H9 (cell line): Measurements from ENCODE around the gene ENC1. TPM values are rescaled to one million over a fixed set of nuclear protein-coding genes. Genes with fewer than 3 reads are reported as not detected.

ENCODE experiments used
- DNase-seq: peaks from one replicate; pipeline ENCODE4 v3.0.0-alpha.2; 2017
- H2AFZ ChIP-seq: one replicate; pipeline ENCODE4 v1.6.1; 2013; ENCODE audit warnings: mild to moderate bottlenecking, low read length, control low read depth, moderate library complexity
- H2AK5ac ChIP-seq: 2 replicates; pipeline ENCODE4 v1.6.1; 2013; ENCODE audit warnings: low read length, control low read depth, mixed read lengths; ENCODE audit not compliant: insufficient read length
- H2BK120ac ChIP-seq: one replicate; pipeline ENCODE4 v1.6.1; 2013; ENCODE audit warnings: low read depth, mild to moderate bottlenecking, low read length, control low read depth, inconsistent platforms; ENCODE audit not compliant: poor library complexity, severe bottlenecking
- H2BK12ac ChIP-seq: 2 replicates; pipeline ENCODE4 v1.6.1; 2013; ENCODE audit warnings: low read length, control low read depth, mixed read lengths, low read depth; ENCODE audit not compliant: insufficient read length
- H2BK15ac ChIP-seq: 2 replicates; pipeline ENCODE4 v1.6.1; 2013; ENCODE audit warnings: low read depth, low read length, control low read depth
- H2BK20ac ChIP-seq: one replicate; pipeline ENCODE4 v1.6.1; 2013; ENCODE audit warnings: low read depth, mild to moderate bottlenecking, low read length, control low read depth, inconsistent platforms; ENCODE audit not compliant: poor library complexity, severe bottlenecking
- H2BK5ac ChIP-seq: 2 replicates; pipeline ENCODE4 v1.6.1; 2013; ENCODE audit warnings: low read length, control low read depth, mixed read lengths; ENCODE audit not compliant: insufficient read length
- H3K14ac ChIP-seq: 2 replicates; pipeline ENCODE4 v1.6.1; 2013; ENCODE audit warnings: low read length, control low read depth; ENCODE audit not compliant: insufficient read depth
- H3K18ac ChIP-seq: 2 replicates; pipeline ENCODE4 v1.6.1; 2013; ENCODE audit warnings: low read depth, mild to moderate bottlenecking, mixed read lengths, low read length, control low read depth; ENCODE audit not compliant: insufficient read length
- H3K23ac ChIP-seq: 2 replicates; pipeline ENCODE4 v1.6.1; 2013; ENCODE audit warnings: low read length, control low read depth, mixed read lengths, low read depth; ENCODE audit not compliant: insufficient read length
- H3K23me2 ChIP-seq: 2 replicates; pipeline ENCODE4 v1.6.1; 2013; ENCODE audit warnings: low read depth, mild to moderate bottlenecking, mixed read lengths, low read length, control low read depth; ENCODE audit not compliant: insufficient read length, poor library complexity, severe bottlenecking
- H3K27ac ChIP-seq: 2 replicates; pipeline ENCODE4 v1.5.1; 2013; ENCODE audit warnings: low read length, control low read depth, mixed read lengths, low read depth; ENCODE audit not compliant: insufficient read length
- H3K27me3 ChIP-seq: 2 replicates; pipeline ENCODE4 v1.6.1; 2013; ENCODE audit warnings: low read length, control low read depth, inconsistent platforms; ENCODE audit not compliant: insufficient read depth
- H3K4ac ChIP-seq: 2 replicates; pipeline ENCODE4 v1.6.1; 2013; ENCODE audit warnings: low read depth, mild to moderate bottlenecking, control low read depth, inconsistent platforms, low read length, moderate library complexity
- H3K4me1 ChIP-seq: 2 replicates; pipeline ENCODE4 v1.6.1; 2013; ENCODE audit warnings: low read length, control low read depth, inconsistent platforms; ENCODE audit not compliant: insufficient read depth
- H3K4me2 ChIP-seq: 2 replicates; pipeline ENCODE4 v1.6.1; 2013; ENCODE audit warnings: low read length, control low read depth, mixed read lengths; ENCODE audit not compliant: insufficient read length, insufficient read depth
- H3K56ac ChIP-seq: 2 replicates; pipeline ENCODE4 v1.6.1; 2013; ENCODE audit warnings: low read depth, mild to moderate bottlenecking, mixed read lengths, low read length, control low read depth; ENCODE audit not compliant: insufficient read length
- H3K79me1 ChIP-seq: 2 replicates; pipeline ENCODE4 v1.6.1; 2013; ENCODE audit warnings: low read depth, mild to moderate bottlenecking, moderate library complexity, low read length, control low read depth, inconsistent platforms; ENCODE audit not compliant: insufficient read depth, poor library complexity, severe bottlenecking
- H3K79me2 ChIP-seq: 2 replicates; pipeline ENCODE4 v1.6.1; 2013; ENCODE audit warnings: low read length, control low read depth, inconsistent platforms; ENCODE audit not compliant: insufficient read depth
- H3K9ac ChIP-seq: 2 replicates; pipeline ENCODE4 v1.6.1; 2013; ENCODE audit warnings: low read length, control low read depth, mixed read lengths; ENCODE audit not compliant: insufficient read length; ENCODE audit errors: extremely low read depth
- H3K9me3 ChIP-seq: one replicate; pipeline ENCODE4 v1.6.1; 2013; ENCODE audit warnings: low read depth, low read length, inconsistent platforms; ENCODE audit not compliant: control insufficient read depth
- H3T11ph ChIP-seq: one replicate; pipeline ENCODE4 v1.6.1; 2013; ENCODE audit warnings: mild to moderate bottlenecking, low read length, control low read depth, inconsistent platforms
- H4K20me1 ChIP-seq: one replicate; pipeline ENCODE4 v1.6.1; 2013; ENCODE audit not compliant: control insufficient read depth, insufficient read length, insufficient read depth
- H4K5ac ChIP-seq: 2 replicates; pipeline ENCODE4 v1.6.1; 2013; ENCODE audit warnings: low read depth, mild to moderate bottlenecking, mixed read lengths, low read length, control low read depth; ENCODE audit not compliant: insufficient read length
- H4K8ac ChIP-seq: replicated peaks from 2 replicates; pipeline ENCODE4 v1.6.1; 2013; ENCODE audit warnings: low read length, control low read depth, mixed read lengths, low read depth; ENCODE audit not compliant: insufficient read length
- H4K91ac ChIP-seq: 2 replicates; pipeline ENCODE4 v1.6.1; 2013; ENCODE audit warnings: low read depth, mild to moderate bottlenecking, moderate library complexity, mixed read lengths, low read length, control low read depth; ENCODE audit not compliant: insufficient read length
- H3K27ac Mint-ChIP-seq, 3 experiments: 2 replicates in 2 of 3; 3 replicates in 1 of 3; pipeline ENCODE4 v1.8.0; 2020 to 2021; ENCODE audit warnings: mixed read lengths in 3 of 3, mild to moderate bottlenecking in 1 of 3, moderate library complexity in 1 of 3
- H3K27me3 Mint-ChIP-seq: 2 replicates; pipeline ENCODE4 v1.8.0; 2021; ENCODE audit warnings: low read depth, mild to moderate bottlenecking, moderate library complexity, mixed read lengths
- H3K36me3 Mint-ChIP-seq, 3 experiments: 2 replicates in 2 of 3; 3 replicates in 1 of 3; pipeline ENCODE4 v1.8.0; 2020 to 2021; ENCODE audit warnings: low read depth in 3 of 3, mixed read lengths in 3 of 3; ENCODE audit not compliant: insufficient read depth in 1 of 3
- H3K4me1 Mint-ChIP-seq, 2 experiments: 2 replicates each; pipeline ENCODE4 v1.8.0; 2020; ENCODE audit warnings: mixed read lengths in 2 of 2
- H3K4me3 Mint-ChIP-seq, 2 experiments: 2 replicates in 1 of 2; 3 replicates in 1 of 2; pipeline ENCODE4 v1.8.0; 2020 to 2021; ENCODE audit warnings: mild to moderate bottlenecking in 2 of 2, mixed read lengths in 2 of 2, moderate library complexity in 1 of 2
- H3K9me3 Mint-ChIP-seq, 2 experiments: 2 replicates in 1 of 2; 3 replicates in 1 of 2; pipeline ENCODE4 v1.8.0; 2020; ENCODE audit warnings: mild to moderate bottlenecking in 2 of 2, mixed read lengths in 2 of 2, moderate library complexity in 1 of 2
- CTCF ChIP-seq: fragments of 200-600 bp; sonication (generic); conservative IDR thresholded peaks from 3 replicates; pipeline ENCODE4 v1.8.0; 2021; ENCODE audit warnings: antibody characterized with exemption, mild to moderate bottlenecking
- WGBS: extraction: QIAGEN DNeasy Blood & Tissue Kit; methylation state at CpG from one replicate; pipeline ENCODE4 v1.1.7; 2013; ENCODE audit warnings: missing lambda C conversion rate, low lambda C conversion rate, mixed read lengths; ENCODE audit not compliant: insufficient read length; ENCODE audit errors: extremely low coverage; 5-methylcytosine and 5-hydroxymethylcytosine counted together
- total RNA-seq: library from RNA; stranded (reverse); gene quantifications from 2 replicates; pipeline ENCODE4 v1.2.1, GENCODE V29; 2021

Gene ENC1
- total RNA-seq, 1 experiment from 2014 or later: 14.4 TPM

- Mint-ChIP-seq H3K36me3 (peaks cover 4 to 8% (median 7%) of the 10 kb centered on the region in 3 experiments; a peak in 6 of 7 replicates), H3K4me3 (no peak overlapping the region), H3K9me3 (peaks cover 2 to 6% of the 10 kb centered on the region in 2 experiments; a peak in 3 of 5 replicates), H3K4me1 (peaks cover 63 to 64% of the 10 kb centered on the region in 2 experiments), H3K27me3 (peaks cover 11% of the 10 kb centered on the region), H3K27ac (no peak overlapping the region)
- Histone ChIP-seq H4K20me1 (no peaks in the 10 kb centered on the region), H3K23ac (no peak overlapping the region), H3K9ac (no peak overlapping the region), H2BK5ac (no peak overlapping the region), H3K79me2 (no peaks in the 10 kb centered on the region), H4K91ac (no peak overlapping the region), H3K14ac (no peak overlapping the region), H3T11ph (no peak overlapping the region), H2AFZ (no peak overlapping the region), H3K18ac (no peak overlapping the region), H4K8ac (no peak overlapping the region), H3K9me3 (no peaks in the 10 kb centered on the region), H3K27ac (no peak overlapping the region), H3K4me2 (no peak overlapping the region), H2BK120ac (no peak overlapping the region), H3K23me2 (no peaks in the 10 kb centered on the region), H2AK5ac (no peak overlapping the region), H2BK15ac (no peak overlapping the region), H3K79me1 (no peaks in the 10 kb centered on the region), H2BK20ac (no peak overlapping the region), H2BK12ac (no peak overlapping the region), H4K5ac (no peak overlapping the region), H3K56ac (no peak overlapping the region), H3K27me3 (no peaks in the 10 kb centered on the region), H3K4me1 (no peaks in the 10 kb centered on the region), H3K4ac (no peak overlapping the region)
- no peak for DNase-seq
- TF ChIP-seq CTCF: no peak
- no CpG with 5 or more reads among the region's 4 CpGs for WGBS
Observed at GRCh38 chr5:74624501-74624900, 16.0 kb downstream of the ENC1 start.
